HG02981 (cell line): Measurements from ENCODE around the gene PCDH12.

Source experiments
- ATAC-seq: cut with Tn5 transposase; IDR thresholded peaks from one replicate; pipeline ENCODE4 v1.9.1; 2021; ENCODE audit warnings: mild to moderate bottlenecking, moderate library complexity; ENCODE audit not compliant: unreplicated experiment

Gene PCDH12

GRCh38 chr5:141958113-141958512, at the start of gene PCDH12:
Gene PCDH12, minus strand, starts transcription at chr5:141958202. Its CDS starts 351 bp downstream, at chr5:141957851.
- ATAC-seq = no peak

GRCh38 chr5:142007237-142007544, 49.2 kb upstream of the PCDH12 start:
- peak; percentile 17 for ATAC-seq

GRCh38 chr5:142006363-142007236, 48.6 kb upstream of the PCDH12 start:
- ATAC-seq = peak; percentile 40

DNA sequence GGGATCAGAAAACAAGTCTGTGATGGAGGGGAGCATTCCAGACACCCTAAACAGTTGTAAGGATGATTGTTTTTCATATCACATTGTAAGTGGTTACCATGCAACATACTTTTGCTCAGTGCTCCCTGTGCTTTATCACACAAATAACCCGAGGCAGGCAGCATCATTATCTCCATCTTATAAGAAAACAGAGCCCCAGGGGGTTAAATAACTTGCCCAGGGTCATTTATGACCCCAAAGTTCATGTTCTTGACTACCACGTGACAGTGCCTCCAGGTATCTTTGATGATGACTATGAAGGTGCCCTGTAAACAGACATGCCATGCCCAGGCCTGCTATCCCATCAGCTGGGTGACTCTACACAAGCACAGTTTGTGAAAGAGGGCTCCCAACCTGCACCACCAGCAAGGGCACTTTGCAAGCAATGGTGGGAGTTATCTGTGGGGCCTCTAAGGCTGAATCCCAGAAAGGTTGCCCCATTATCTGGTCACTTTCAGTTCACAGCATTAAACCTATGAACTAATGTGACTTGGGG, 45.3 kb upstream of the PCDH12 start:
- ATAC-seq = no peak

DNA sequence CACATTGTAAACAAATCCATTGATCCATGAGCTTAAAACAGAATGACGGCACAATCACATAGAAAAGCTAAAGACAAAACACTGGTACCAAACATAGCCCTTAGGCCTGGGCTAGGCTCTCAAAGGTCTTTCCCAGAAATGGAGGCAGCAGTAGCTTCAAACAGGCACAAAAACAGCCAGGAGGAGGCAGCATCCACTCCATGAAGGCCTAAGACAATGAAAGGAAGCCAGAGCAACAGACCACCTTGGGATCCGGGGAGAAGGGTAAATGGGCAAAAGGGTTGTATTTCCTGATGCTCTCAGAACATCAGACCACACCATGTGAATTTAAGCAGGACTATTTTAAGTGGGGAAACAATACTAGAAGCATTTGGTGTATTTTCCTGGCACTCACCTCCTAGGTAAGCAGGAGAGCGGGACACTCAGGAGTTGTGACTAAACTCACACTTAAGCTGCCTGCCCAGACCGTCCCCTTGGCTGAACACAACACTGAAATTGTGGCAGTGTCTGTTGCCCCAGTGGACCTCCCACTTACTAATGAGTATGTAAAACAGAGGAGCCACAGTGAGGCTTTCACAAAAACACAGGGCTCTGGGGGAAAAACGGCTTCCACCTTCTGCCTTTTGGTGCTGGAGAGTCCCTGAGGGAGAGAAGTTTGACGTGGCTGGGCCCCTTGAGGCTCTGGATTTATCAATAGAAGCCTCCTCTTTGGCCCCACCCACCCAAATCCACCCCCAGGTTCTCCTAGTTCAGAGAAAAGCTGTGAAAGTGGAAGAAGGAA, 42.9 kb upstream of the PCDH12 start:
- no peak for ATAC-seq

GRCh38 chr5:142000173-142000572, 42.2 kb upstream of the PCDH12 start:
- no peak for ATAC-seq

DNA sequence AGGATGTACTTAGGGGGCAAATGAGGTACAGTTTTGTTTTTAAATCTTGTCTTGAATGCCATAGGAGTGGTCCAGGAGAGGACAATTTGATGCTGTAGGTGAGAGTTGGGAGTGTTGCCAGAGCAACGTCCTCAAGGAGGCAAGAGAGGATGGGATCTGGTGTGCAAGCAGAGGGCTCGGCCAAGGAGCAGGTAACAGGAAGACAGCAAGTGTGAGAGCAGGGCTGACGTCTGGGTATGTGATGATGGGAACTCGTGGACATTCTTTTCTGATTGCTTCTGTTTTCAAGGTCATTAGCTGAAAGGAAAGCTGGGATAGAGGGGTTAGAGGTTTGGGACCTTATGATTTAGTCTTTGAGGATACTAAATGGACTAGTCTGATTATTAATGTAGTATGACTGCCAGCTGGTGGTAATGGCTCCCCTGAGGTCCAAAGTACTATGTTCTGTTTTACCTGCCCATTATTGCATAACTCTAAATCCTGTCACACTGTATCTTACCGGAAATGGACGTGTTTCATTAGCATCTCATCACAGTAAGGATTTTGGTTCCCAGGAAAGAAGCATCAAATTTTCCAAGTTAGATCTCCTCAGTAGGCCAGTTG, 39.5 kb upstream of the PCDH12 start:
- no peak for ATAC-seq

DNA sequence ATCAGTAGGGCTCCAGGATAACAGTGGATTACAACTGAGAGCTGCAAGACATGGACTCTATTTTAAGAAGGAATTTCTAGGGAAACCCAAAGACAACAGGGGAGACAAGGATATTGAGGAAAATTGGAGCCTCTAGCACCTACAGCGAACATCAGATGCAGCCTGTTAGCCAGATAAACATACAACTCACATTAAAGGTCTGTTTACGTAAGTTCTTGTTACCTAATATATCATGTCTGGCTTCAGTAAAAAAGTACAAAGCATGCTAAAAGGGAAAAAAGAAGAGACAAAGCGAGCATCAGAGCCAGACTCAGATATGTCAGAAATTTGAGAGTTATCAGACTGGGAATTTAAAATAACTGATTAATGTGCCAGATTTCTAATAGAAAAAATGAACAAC, 37.7 kb upstream of the PCDH12 start:
- no peak for ATAC-seq

- ATAC-seq = no peak
Observed at GRCh38 chr5:141994511-141995136, 36.6 kb upstream of the PCDH12 start.

DNA sequence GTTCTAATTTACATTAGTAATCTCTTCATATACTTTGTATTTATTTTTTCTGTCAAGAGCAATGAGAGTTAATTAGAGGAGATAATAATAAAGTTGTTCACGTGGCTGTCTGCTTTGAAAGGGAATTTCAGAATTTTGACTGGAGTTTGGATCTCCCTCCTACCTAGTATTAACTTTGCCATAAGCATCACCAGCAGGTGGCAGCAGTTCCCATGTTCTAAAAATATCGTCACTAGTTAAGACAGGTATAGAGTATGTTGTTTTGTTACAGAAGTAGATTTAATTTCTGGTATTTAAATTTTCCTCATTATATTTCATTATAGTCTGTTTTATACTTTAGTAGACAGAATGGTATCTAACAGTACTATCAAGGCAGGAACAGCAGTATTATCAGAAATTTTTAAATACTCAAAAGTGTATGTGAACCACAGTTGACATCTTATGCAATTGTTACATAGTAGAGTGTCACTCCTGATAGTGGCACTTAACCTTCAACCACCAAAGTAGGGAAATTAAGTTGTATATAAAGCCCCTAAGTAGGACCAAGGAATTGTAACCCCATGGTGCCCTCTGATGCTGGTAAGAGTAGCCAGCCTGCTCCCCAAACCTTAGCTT, 34.5 kb upstream of the PCDH12 start:
- no peak for ATAC-seq

- ATAC-seq = no peak
Observed at GRCh38 chr5:141989720-141990119, 31.7 kb upstream of the PCDH12 start.

DNA sequence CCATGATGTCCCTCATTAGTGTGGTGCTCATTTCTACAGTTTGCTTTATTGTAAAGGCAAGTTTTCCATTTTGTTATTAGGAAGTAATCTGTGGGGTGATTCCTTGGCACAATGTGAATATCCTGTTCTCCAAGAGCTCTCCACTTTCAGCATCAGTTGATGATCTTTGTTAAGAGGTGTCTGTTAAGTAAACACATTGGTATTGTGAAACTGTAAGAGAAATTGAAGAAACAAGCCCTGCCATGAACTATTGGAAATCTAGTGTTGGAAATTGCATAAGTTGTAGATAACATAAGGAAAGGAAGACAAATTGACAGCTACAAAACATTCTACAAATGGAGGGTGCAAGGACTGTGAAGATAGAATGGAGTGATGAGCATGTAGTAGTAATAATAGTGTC, 28.1 kb upstream of the PCDH12 start:
- ATAC-seq = no peak

- no peak for ATAC-seq
Observed at GRCh38 chr5:141982626-141983025, 24.6 kb upstream of the PCDH12 start.

DNA sequence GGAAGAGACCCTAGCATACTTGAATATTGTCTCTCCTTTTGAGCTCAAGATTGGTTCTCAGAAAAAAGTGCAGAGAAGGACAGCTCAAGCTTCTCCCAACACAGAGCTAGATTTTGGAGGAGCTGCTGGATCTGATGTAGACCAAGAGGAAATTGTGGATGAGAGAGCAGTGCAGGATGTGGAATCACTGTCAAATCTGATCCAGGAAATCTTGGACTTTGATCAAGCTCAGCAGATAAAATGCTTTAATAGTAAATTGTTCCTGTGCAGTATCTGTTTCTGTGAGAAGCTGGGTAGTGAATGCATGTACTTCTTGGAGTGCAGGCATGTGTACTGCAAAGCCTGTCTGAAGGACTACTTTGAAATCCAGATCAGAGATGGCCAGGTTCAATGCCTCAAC, 20.4 kb upstream of the PCDH12 start:
- no peak for ATAC-seq

GRCh38 chr5:141976176-141976575, 18.2 kb upstream of the PCDH12 start:
- no peak for ATAC-seq

DNA sequence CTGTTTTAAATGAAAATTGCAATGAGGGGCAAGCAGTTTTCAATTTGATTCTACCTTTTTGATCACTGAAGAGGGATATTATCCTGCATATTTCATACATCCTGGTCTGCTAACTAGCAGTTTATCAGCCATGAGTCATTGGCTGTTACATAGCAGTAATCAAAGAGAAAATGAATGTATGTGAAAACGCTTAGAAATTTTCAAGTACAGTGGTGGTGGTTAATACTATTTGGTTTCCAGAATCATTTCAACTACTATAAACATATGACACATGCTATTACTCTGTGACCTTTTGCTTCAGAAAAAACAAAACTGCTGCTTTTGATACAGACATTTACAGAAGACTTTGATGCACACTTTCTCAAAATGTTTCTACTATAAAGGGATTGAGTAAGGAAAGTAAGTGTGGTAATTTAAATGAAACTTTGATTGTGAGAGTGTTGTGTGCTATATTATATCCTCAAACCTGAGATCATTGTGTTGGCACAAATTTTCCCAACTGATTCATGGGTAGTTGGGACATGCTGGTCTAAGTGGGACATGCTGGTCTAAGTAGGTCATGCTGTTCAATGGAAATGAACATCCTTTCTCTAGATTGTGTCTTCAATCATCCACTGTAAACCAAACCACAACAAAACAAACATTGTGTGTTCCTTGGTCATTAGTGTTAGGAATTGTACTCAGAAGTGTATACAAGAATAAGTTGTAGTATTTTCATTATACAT, 16.0 kb upstream of the PCDH12 start:
- ATAC-seq = no peak

DNA sequence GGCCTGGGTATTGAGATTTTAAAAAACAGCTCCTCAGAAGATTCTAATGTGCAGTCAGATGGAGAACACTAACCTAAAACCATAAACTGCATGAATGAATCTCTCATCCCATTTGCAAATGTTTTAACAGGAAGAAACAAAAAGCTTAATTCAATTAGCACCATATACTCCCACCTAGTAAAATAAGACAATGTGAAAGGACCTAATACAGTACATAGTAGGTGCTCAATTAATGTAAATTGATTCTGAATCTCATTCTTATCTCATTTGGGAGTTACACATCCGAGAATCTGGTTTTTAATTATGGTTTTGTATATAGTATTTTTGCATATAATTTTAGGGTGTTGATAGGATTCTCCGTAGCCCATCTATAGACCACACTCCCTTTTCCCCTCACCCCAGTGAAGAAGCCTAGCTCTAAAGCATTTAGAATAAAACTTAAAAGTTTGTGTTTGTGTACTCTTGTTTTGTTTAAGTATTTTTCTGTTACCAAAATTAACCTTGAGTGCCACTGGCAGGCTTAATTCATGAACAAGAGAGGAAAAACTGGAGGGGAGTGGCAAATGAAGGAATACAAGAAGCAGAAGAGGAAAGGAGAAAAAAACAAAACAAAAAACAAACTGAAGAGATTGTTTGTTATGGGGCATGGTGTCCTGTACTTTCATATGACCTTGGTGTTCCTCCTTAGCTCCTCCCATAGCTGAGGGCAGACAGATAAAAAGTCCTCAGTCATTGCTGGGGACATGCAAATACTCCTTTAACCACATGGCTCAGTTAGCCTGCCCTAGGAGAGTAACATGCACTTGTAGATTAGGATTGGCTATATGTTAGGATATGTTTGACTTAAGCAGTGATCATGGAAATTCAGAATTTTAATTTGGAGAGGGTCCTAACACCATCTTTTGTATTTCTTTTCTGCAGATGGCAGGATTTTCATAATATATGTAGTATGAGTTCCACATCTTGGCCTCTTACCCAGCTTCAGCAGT, 12.1 kb upstream of the PCDH12 start:
- ATAC-seq = peak; percentile 53

DNA sequence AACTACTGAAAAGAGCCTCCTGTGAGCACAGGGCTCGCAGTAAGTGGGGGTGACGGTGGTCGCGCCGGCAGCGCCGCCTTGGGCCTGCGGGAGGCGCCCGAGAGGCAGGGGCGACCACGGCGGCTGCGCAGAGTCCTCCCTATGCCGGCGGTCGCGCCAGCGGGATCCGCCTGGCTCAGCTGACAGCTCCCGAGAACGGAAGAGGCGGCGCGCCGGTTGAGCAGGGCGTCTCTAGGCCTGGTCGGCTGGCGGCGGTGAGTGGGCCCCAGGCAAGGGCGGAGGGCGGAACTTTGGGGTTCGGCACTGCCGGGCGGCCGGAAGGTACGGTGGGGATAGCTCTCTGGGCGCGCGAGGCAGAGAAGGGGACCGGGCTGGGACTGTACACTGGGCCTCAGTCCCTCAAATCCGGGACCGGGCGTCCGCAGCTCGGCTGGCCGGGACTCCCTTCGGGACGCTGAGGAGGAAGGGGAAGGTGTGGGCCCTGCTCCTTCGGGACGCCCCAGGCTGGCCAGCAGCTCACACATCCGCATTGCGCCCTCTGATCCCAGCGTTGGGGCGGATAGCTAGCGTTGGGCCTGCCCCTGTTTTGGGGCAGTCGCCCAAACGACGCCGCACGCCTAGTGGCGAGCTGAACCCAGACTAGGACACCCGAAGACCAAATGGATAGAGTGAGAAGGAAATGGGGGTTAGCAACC, 11.1 kb upstream of the PCDH12 start, which contains the start of gene RNF14:
Gene RNF14, plus strand, starts transcription at position 192 of the 695 bp plus-strand sequence. CDS start 4,484 bp downstream, outside the sequence.
- ATAC-seq = peak; percentile 91
